ENCODE results near the gene PXDC1. TPM values are rescaled to one million over a fixed set of nuclear protein-coding genes. Genes with fewer than 3 reads are reported as not detected.

The PXDC1 gene
- total and polyA plus RNA-seq, 9 donors: 15.3 to 29.0 (median 20.3) TPM

- 94% methylated on average over 10 of the region's 12 CpGs for WGBS (ENCODE audit: insufficient coverage)
- H3K4me1 ChIP-seq (ENCODE audit: control insufficient read depth, insufficient read depth, low read length): no peaks in the 10 kb centered on the region
- H3K4me3 ChIP-seq (ENCODE audit: low read length): no peak overlapping the region
- no peaks in the 10 kb centered on the region for H3K9me3 ChIP-seq (replicated peaks; ENCODE audit: control insufficient read depth, low read depth, low read length)
- no peak overlapping the region for H3K27ac ChIP-seq (ENCODE audit: low read length)
- DNase-seq: no peak
- H3K27me3 ChIP-seq (ENCODE audit: control insufficient read depth, insufficient read depth, low read length): no peaks in the 10 kb centered on the region
- no peaks in the 10 kb centered on the region for H3K36me3 ChIP-seq (ENCODE audit: control insufficient read depth, insufficient read depth, low read length)
Observed at GRCh38 chr6:3784423-3784822, 32.9 kb upstream of the PXDC1 start.

GRCh38 chr6:3782876-3783832, 31.6 kb upstream of the PXDC1 start:
- Histone ChIP-seq H3K9me3 (replicated peaks; ENCODE audit: control insufficient read depth, low read depth, low read length) (no peaks in the 10 kb centered on the region), H3K27me3 (ENCODE audit: control insufficient read depth, insufficient read depth, low read length) (no peaks in the 10 kb centered on the region), H3K4me3 (ENCODE audit: low read length) (no peak overlapping the region), H3K4me1 (ENCODE audit: control insufficient read depth, insufficient read depth, low read length) (no peaks in the 10 kb centered on the region), H3K27ac (ENCODE audit: low read length) (no peak overlapping the region), H3K36me3 (ENCODE audit: control insufficient read depth, insufficient read depth, low read length) (no peaks in the 10 kb centered on the region)
- WGBS (ENCODE audit: insufficient coverage): 65% methylated on average over 12 of the region's 17 CpGs
- DNase-seq: no peak

GRCh38 chr6:3781504-3781903, 30.0 kb upstream of the PXDC1 start:
- DNase-seq: no peak
- 88% methylated on average over 2 of the region's 8 CpGs for WGBS (ENCODE audit: insufficient coverage)
- Histone ChIP-seq H3K4me1 (ENCODE audit: control insufficient read depth, insufficient read depth, low read length) (no peaks in the 10 kb centered on the region), H3K4me3 (ENCODE audit: low read length) (no peak overlapping the region), H3K9me3 (replicated peaks; ENCODE audit: control insufficient read depth, low read depth, low read length) (no peaks in the 10 kb centered on the region), H3K27me3 (ENCODE audit: control insufficient read depth, insufficient read depth, low read length) (no peaks in the 10 kb centered on the region), H3K27ac (ENCODE audit: low read length) (no peak overlapping the region), H3K36me3 (ENCODE audit: control insufficient read depth, insufficient read depth, low read length) (no peaks in the 10 kb centered on the region)

- H3K4me3 ChIP-seq (ENCODE audit: low read length): no peak overlapping the region
- no peak overlapping the region for H3K27ac ChIP-seq (ENCODE audit: low read length)
- no peaks in the 10 kb centered on the region for H3K27me3 ChIP-seq (ENCODE audit: control insufficient read depth, insufficient read depth, low read length)
- H3K9me3 ChIP-seq (replicated peaks; ENCODE audit: control insufficient read depth, low read depth, low read length): no peaks in the 10 kb centered on the region
- DNase-seq: no peak
- no peaks in the 10 kb centered on the region for H3K36me3 ChIP-seq (ENCODE audit: control insufficient read depth, insufficient read depth, low read length)
- 100% methylated on average over 1 of the region's 6 CpGs for WGBS (ENCODE audit: insufficient coverage)
- H3K4me1 ChIP-seq (ENCODE audit: control insufficient read depth, insufficient read depth, low read length): no peaks in the 10 kb centered on the region
Observed at GRCh38 chr6:3779574-3779849, 28.0 kb upstream of the PXDC1 start.

- WGBS (ENCODE audit: insufficient coverage): 80% methylated on average over 9 of the region's 11 CpGs
- no peaks in the 10 kb centered on the region for H3K4me1 ChIP-seq (ENCODE audit: control insufficient read depth, insufficient read depth, low read length)
Observed at GRCh38 chr6:3778701-3779573, 27.4 kb upstream of the PXDC1 start.

GRCh38 chr6:3777730-3778461, 26.4 kb upstream of the PXDC1 start:
- WGBS (ENCODE audit: insufficient coverage): 66% methylated on average over 9 of the region's 18 CpGs
- no peak overlapping the region for H3K4me3 ChIP-seq (ENCODE audit: low read length)
- H3K36me3 ChIP-seq (ENCODE audit: control insufficient read depth, insufficient read depth, low read length): no peaks in the 10 kb centered on the region
- no peak overlapping the region for H3K27ac ChIP-seq (ENCODE audit: low read length)
- peaks cover 3% of the 10 kb centered on the region for H3K4me1 ChIP-seq (ENCODE audit: control insufficient read depth, insufficient read depth, low read length)
- no peaks in the 10 kb centered on the region for H3K27me3 ChIP-seq (ENCODE audit: control insufficient read depth, insufficient read depth, low read length)
- DNase-seq: no peak
- no peaks in the 10 kb centered on the region for H3K9me3 ChIP-seq (replicated peaks; ENCODE audit: control insufficient read depth, low read depth, low read length)

More at GRCh38 chr6:3778701-3779573, 27.4 kb upstream of the PXDC1 start:
- no peaks in the 10 kb centered on the region for H3K27me3 ChIP-seq (ENCODE audit: control insufficient read depth, insufficient read depth, low read length)
- no peaks in the 10 kb centered on the region for H3K36me3 ChIP-seq (ENCODE audit: control insufficient read depth, insufficient read depth, low read length)
- H3K4me3 ChIP-seq (ENCODE audit: low read length): no peak overlapping the region
- no peak for DNase-seq
- H3K9me3 ChIP-seq (replicated peaks; ENCODE audit: control insufficient read depth, low read depth, low read length): no peaks in the 10 kb centered on the region
- no peak overlapping the region for H3K27ac ChIP-seq (ENCODE audit: low read length)

- no peaks in the 10 kb centered on the region for H3K27me3 ChIP-seq (ENCODE audit: control insufficient read depth, insufficient read depth, low read length)
- no peak overlapping the region for H3K27ac ChIP-seq (ENCODE audit: low read length)
- no peaks in the 10 kb centered on the region for H3K9me3 ChIP-seq (replicated peaks; ENCODE audit: control insufficient read depth, low read depth, low read length)
- WGBS (ENCODE audit: insufficient coverage): 96% methylated on average over 5 of the region's 6 CpGs
- no peak overlapping the region for H3K4me3 ChIP-seq (ENCODE audit: low read length)
- DNase-seq: no peak
- H3K36me3 ChIP-seq (ENCODE audit: control insufficient read depth, insufficient read depth, low read length): no peaks in the 10 kb centered on the region
- peaks cover 3% of the 10 kb centered on the region for H3K4me1 ChIP-seq (ENCODE audit: control insufficient read depth, insufficient read depth, low read length)
Observed at GRCh38 chr6:3776881-3777507, 25.5 kb upstream of the PXDC1 start.

- Histone ChIP-seq H3K4me1 (ENCODE audit: control insufficient read depth, insufficient read depth, low read length) (peaks cover 3% of the 10 kb centered on the region), H3K27me3 (ENCODE audit: control insufficient read depth, insufficient read depth, low read length) (no peaks in the 10 kb centered on the region), H3K4me3 (ENCODE audit: low read length) (no peak overlapping the region), H3K9me3 (replicated peaks; ENCODE audit: control insufficient read depth, low read depth, low read length) (no peaks in the 10 kb centered on the region), H3K27ac (ENCODE audit: low read length) (no peak overlapping the region), H3K36me3 (ENCODE audit: control insufficient read depth, insufficient read depth, low read length) (no peaks in the 10 kb centered on the region)
- WGBS (ENCODE audit: insufficient coverage): 100% methylated on average over 2 of the region's 4 CpGs
- no peak for DNase-seq
Observed at GRCh38 chr6:3775847-3776246, 24.3 kb upstream of the PXDC1 start.

- DNase-seq: no peak
- peaks cover 3% of the 10 kb centered on the region for H3K4me1 ChIP-seq (ENCODE audit: control insufficient read depth, insufficient read depth, low read length)
- WGBS (ENCODE audit: insufficient coverage): 80% methylated on average over 3 of the region's 7 CpGs
- H3K27me3 ChIP-seq (ENCODE audit: control insufficient read depth, insufficient read depth, low read length): no peaks in the 10 kb centered on the region
- H3K36me3 ChIP-seq (ENCODE audit: control insufficient read depth, insufficient read depth, low read length): no peaks in the 10 kb centered on the region
- H3K9me3 ChIP-seq (replicated peaks; ENCODE audit: control insufficient read depth, low read depth, low read length): no peaks in the 10 kb centered on the region
- no peak overlapping the region for H3K4me3 ChIP-seq (ENCODE audit: low read length)
- H3K27ac ChIP-seq (ENCODE audit: low read length): no peak overlapping the region
Observed at GRCh38 chr6:3775386-3775785, 23.9 kb upstream of the PXDC1 start.
